Neural cell (in vitro differentiated cells): ENCODE data around the gene ATP13A3. TPM values are rescaled to one million over a fixed set of nuclear protein-coding genes. Genes with fewer than 3 reads are reported as not detected.
A peak's percentile ranks its signal among the peaks of the same experiment; 100 is the strongest.

ENCODE experiments used
- H2AFZ ChIP-seq: fragments of 200-600, 300-800 bp; sonication (generic), shearing (Covaris generic); 2 replicates; pipeline ENCODE4 v1.6.0; 2014; ENCODE audit warnings: low read depth, mild to moderate bottlenecking, antibody characterized with exemption, low read length, moderate library complexity
- H3F3A ChIP-seq: fragments of 200-600 bp; shearing (Covaris generic); 2 replicates; pipeline ENCODE4 v1.6.1; 2016; ENCODE audit warnings: mild to moderate bottlenecking, moderate library complexity, mixed read lengths, antibody characterized with exemption, low read length; ENCODE audit not compliant: insufficient read depth, poor library complexity, severe bottlenecking
- H3K27ac ChIP-seq: fragments of 200-600, 300-800 bp; sonication (generic), shearing (Covaris generic); 2 replicates; pipeline ENCODE4 v1.5.1; 2014; ENCODE audit warnings: mild to moderate bottlenecking, low read length, moderate library complexity
- H3K27me3 ChIP-seq: fragments of 300-800, 200-600 bp; sonication (generic), shearing (Covaris generic); 2 replicates; pipeline ENCODE4 v1.6.0; 2014; ENCODE audit warnings: mild to moderate bottlenecking, low read depth, low read length, moderate library complexity; ENCODE audit not compliant: insufficient read depth
- H3K36me3 ChIP-seq: fragments of 300-800, 200-600 bp; sonication (generic), shearing (Covaris generic); 2 replicates; pipeline ENCODE4 v1.5.1; 2014; ENCODE audit warnings: mild to moderate bottlenecking, antibody characterized with exemption, low read length, moderate library complexity; ENCODE audit not compliant: insufficient read depth
- H3K4me2 ChIP-seq: fragments of 300-800, 200-600 bp; sonication (generic), shearing (Covaris generic); 2 replicates; pipeline ENCODE4 v1.6.0; 2014; ENCODE audit warnings: mild to moderate bottlenecking, low read length
- H3K4me3 ChIP-seq: fragments of 300-800, 200-600 bp; sonication (generic), shearing (Covaris generic); 2 replicates; pipeline ENCODE4 v1.5.1; 2014; ENCODE audit warnings: mild to moderate bottlenecking, low read length, moderate library complexity
- H3K79me2 ChIP-seq: fragments of 200-600 bp; shearing (Covaris generic); replicated peaks from 2 replicates; pipeline ENCODE4 v1.6.0; 2014; ENCODE audit warnings: mild to moderate bottlenecking, low read length, moderate library complexity; ENCODE audit not compliant: insufficient read depth
- H3K9ac ChIP-seq: fragments of 300-800, 200-600 bp; sonication (generic), shearing (Covaris generic); 2 replicates; pipeline ENCODE4 v1.6.1; 2016; ENCODE audit warnings: mild to moderate bottlenecking, low read length, mixed read lengths
- H3K9me2 ChIP-seq: fragments of 200-600 bp; shearing (Covaris generic); 2 replicates; pipeline ENCODE4 v1.6.1; 2016; ENCODE audit warnings: mild to moderate bottlenecking, low read length, mixed read lengths; ENCODE audit not compliant: insufficient read depth
- H3K9me3 ChIP-seq: fragments of 200-600, 300-800 bp; sonication (generic), shearing (Covaris generic); 2 replicates; pipeline ENCODE4 v1.6.1; 2016; ENCODE audit warnings: mild to moderate bottlenecking, mixed run types, low read length, moderate library complexity, mixed read lengths
- H4K20me1 ChIP-seq: fragments of 200-600 bp; shearing (Covaris generic); 2 replicates; pipeline ENCODE4 v1.6.1; 2016; ENCODE audit warnings: mild to moderate bottlenecking, mixed run types; ENCODE audit not compliant: insufficient read depth
- CTCF ChIP-seq: fragments of 450-650 bp; IDR thresholded peaks from 2 replicates; pipeline ENCODE4 v1.5.1; 2014; ENCODE audit warnings: antibody characterized with exemption, mild to moderate bottlenecking, moderate library complexity; ENCODE audit not compliant: poor library complexity, severe bottlenecking
- EP300 ChIP-seq: fragments of 450-650 bp; conservative IDR thresholded peaks from 2 replicates; pipeline ENCODE4 v1.6.1; 2014; ENCODE audit warnings: antibody characterized with exemption, mild to moderate bottlenecking, moderate library complexity; ENCODE audit not compliant: poor library complexity, severe bottlenecking
- EZH2 ChIP-seq: fragments of 200-600, 300-800 bp; shearing (Covaris generic), sonication (generic); IDR thresholded peaks from 2 replicates; pipeline ENCODE4 v1.6.1; 2014; ENCODE audit warnings: antibody characterized with exemption, low read length, borderline replicate concordance, mild to moderate bottlenecking; ENCODE audit not compliant: insufficient read depth, poor library complexity, severe bottlenecking
- MXI1 ChIP-seq: fragments of 450-650 bp; conservative IDR thresholded peaks from 2 replicates; pipeline ENCODE4 v1.6.1; 2014; ENCODE audit warnings: antibody characterized with exemption, mild to moderate bottlenecking; ENCODE audit not compliant: poor library complexity, severe bottlenecking
- POLR2AphosphoS5 ChIP-seq: IDR thresholded peaks from 2 replicates; pipeline ENCODE4 v1.6.1; 2012
- RAD21 ChIP-seq: fragments of 450-650 bp; conservative IDR thresholded peaks from 2 replicates; pipeline ENCODE4 v1.6.1; 2014; ENCODE audit warnings: antibody characterized with exemption, mild to moderate bottlenecking, moderate library complexity
- REST ChIP-seq: IDR thresholded peaks from 2 replicates; pipeline ENCODE4 v1.6.1; 2012; ENCODE audit warnings: borderline replicate concordance
- SMC3 ChIP-seq: fragments of 450-650 bp; conservative IDR thresholded peaks from 2 replicates; pipeline ENCODE4 v1.6.1; 2014; ENCODE audit warnings: antibody characterized with exemption, mild to moderate bottlenecking, moderate library complexity; ENCODE audit not compliant: poor library complexity
- TAF1 ChIP-seq: IDR thresholded peaks from 2 replicates; pipeline ENCODE4 v1.6.1; 2012; ENCODE audit warnings: low read depth
- polyA plus RNA-seq: library from polyadenylated mRNA; depleted of rRNA; stranded (reverse); fragments of >200 nt; gene quantifications from 2 replicates; pipeline ENCODE4 v1.2.3, GENCODE V29; 2014

The ATP13A3 gene
- polyA plus RNA-seq, 1 donor from 2014 or later, result 64.7 TPM

DNA sequence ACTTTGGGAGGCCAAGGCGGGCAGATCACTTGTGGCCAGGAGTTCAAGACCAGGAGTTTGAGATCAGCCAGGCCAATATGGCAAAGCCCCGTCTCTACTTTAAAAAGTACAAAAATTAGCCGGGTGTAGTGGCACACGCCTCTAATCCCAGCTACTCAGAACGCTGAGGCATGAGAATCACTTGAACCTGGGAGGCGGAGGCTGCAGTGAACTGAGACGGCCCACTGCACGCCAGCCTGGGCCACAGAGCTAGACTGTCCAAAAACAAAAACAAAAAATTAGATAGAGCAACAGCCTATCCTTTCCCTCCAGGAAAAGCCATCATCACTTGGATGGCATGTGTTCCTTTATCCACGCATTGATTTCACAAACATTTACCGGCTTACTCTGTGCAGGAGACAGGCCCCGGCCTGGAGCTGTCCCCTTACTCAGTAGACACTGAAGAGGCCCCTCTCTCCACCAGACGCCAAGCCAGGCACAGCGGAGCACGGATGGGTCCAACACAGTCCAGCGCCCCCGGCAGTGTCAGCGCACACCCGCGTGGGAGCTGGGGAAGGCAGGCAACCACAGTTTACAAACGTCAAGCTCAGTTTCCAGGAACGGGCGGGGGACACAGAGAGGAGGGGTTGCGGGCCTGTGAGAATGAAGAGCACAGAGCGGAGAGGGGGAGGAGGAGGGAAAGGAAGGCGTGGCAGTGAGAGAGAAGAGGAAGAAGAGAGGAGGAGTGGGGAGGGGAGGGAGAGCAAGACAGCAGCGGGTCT is 90.8 kb downstream of the ATP13A3 start:
- peak overlapping the region; percentile 18 for H3K27ac ChIP-seq
- peak overlapping the region; percentile 26 for H3K9ac ChIP-seq
- peaks cover 36% of the 10 kb centered on the region for H3K27me3 ChIP-seq
- H3K9me2 ChIP-seq, result no peaks in the 10 kb centered on the region
- no peak overlapping the region for H3K4me2 ChIP-seq
- no peaks in the 10 kb centered on the region for H3F3A ChIP-seq
- H3K4me3 ChIP-seq, result no peak overlapping the region
- TF ChIP-seq SMC3 (no peak), CTCF (no peak), EZH2 (no peak), RAD21 (no peak), EP300 (no peak), MXI1 (no peak), REST (no peak), TAF1 (no peak), POLR2AphosphoS5 (no peak)
- no peaks in the 10 kb centered on the region for H4K20me1 ChIP-seq
- H3K36me3 ChIP-seq, result no peaks in the 10 kb centered on the region
- no peaks in the 10 kb centered on the region for H3K79me2 ChIP-seq
- no peak overlapping the region for H2AFZ ChIP-seq
- H3K9me3 ChIP-seq, result peaks cover 3% of the 10 kb centered on the region

GRCh38 chr3:194395212-194395611 is 91.6 kb downstream of the ATP13A3 start:
- H3K9me2 ChIP-seq, result no peaks in the 10 kb centered on the region
- no peak overlapping the region for H3K4me2 ChIP-seq
- H2AFZ ChIP-seq, result no peak overlapping the region
- peaks cover 36% of the 10 kb centered on the region for H3K27me3 ChIP-seq
- no peak for TF ChIP-seq TAF1
- TF ChIP-seq MXI1, result no peak
- peak; percentile 16 for TF ChIP-seq RAD21
- peak; percentile 48 for TF ChIP-seq REST
- TF ChIP-seq POLR2AphosphoS5, result peak; percentile 26
- TF ChIP-seq CTCF, result no peak
- TF ChIP-seq EP300, result peak; percentile 52
- TF ChIP-seq EZH2, result no peak
- no peaks in the 10 kb centered on the region for H3K36me3 ChIP-seq
- H3K9me3 ChIP-seq, result peaks cover 8% of the 10 kb centered on the region
- H3K4me3 ChIP-seq, result no peak overlapping the region
- H3K9ac ChIP-seq, result no peak overlapping the region
- H4K20me1 ChIP-seq, result no peaks in the 10 kb centered on the region
- H3K79me2 ChIP-seq, result no peaks in the 10 kb centered on the region
- no peaks in the 10 kb centered on the region for H3F3A ChIP-seq
- peak overlapping the region; percentile 49 for H3K27ac ChIP-seq
